A673 (cell line): Measurements from ENCODE around the gene BCL7A. TPM values are rescaled to one million over a fixed set of nuclear protein-coding genes. Genes with fewer than 3 reads are reported as not detected.
A peak's percentile ranks its signal among the peaks of the same experiment; 100 is the strongest.

ENCODE experiments used
- BruUV-seq: library from RNA; stranded (reverse); fragments of 400-500 nt; replicated peaks from 2 replicates; lab custom pipeline; 2021; lab: Mats Ljungman, UMichigan
- CTCF ChIA-PET: fragments of 300-600 bp; sonication (Branson Sonifier 250); formaldehyde crosslinking; loops from one replicate; lab custom pipeline; 2022; ENCODE audit warnings: antibody characterized with exemption; lab: Charles Lee
- POLR2A ChIA-PET: fragments of 300-600 bp; sonication (Branson Sonifier 250); formaldehyde crosslinking; loops from one replicate; lab custom pipeline; 2022; ENCODE audit warnings: antibody characterized with exemption; ENCODE audit not compliant: low non-redundant PET; lab: Charles Lee
- DNase-seq: peaks from one replicate; pipeline ENCODE4 v3.0.0-alpha.2; 2015; ENCODE audit warnings: low spot score
- H3K27ac ChIP-seq: fragments of 200-600 bp; sonication (generic); 2 replicates; pipeline ENCODE4 v1.5.1; 2016; ENCODE audit warnings: mixed run types, low read depth, mild to moderate bottlenecking, mixed read lengths, antibody characterized with exemption, low read length; ENCODE audit not compliant: poor library complexity, severe bottlenecking
- H3K27me3 ChIP-seq: fragments of 200-600 bp; sonication (generic); replicated peaks from 2 replicates; pipeline ENCODE4 v1.6.1; 2017; ENCODE audit warnings: mixed run types, low read depth, mild to moderate bottlenecking, mixed read lengths, antibody characterized with exemption, low read length; ENCODE audit not compliant: insufficient read depth, poor library complexity
- H3K36me3 ChIP-seq: fragments of 200-600 bp; sonication (generic); 2 replicates; pipeline ENCODE4 v1.6.1; 2016; ENCODE audit warnings: mixed run types, mild to moderate bottlenecking, mixed read lengths, antibody characterized with exemption, low read length; ENCODE audit not compliant: insufficient read depth, poor library complexity, severe bottlenecking
- H3K4me1 ChIP-seq: fragments of 200-600 bp; sonication (generic); 2 replicates; pipeline ENCODE4 v1.6.1; 2017; ENCODE audit warnings: mixed run types, mild to moderate bottlenecking, mixed read lengths, antibody characterized with exemption, low read length; ENCODE audit not compliant: insufficient read depth, poor library complexity, severe bottlenecking
- H3K4me3 ChIP-seq: fragments of 200-600 bp; sonication (generic); 2 replicates; pipeline ENCODE4 v1.5.1; 2016; ENCODE audit warnings: low read depth, mixed run types, mild to moderate bottlenecking, mixed read lengths, low read length; ENCODE audit not compliant: poor library complexity, severe bottlenecking
- H3K9me3 ChIP-seq: fragments of 200-600 bp; sonication (generic); 2 replicates; pipeline ENCODE4 v1.6.1; 2016; ENCODE audit warnings: mixed run types, low read depth, mild to moderate bottlenecking, mixed read lengths, antibody characterized with exemption, low read length; ENCODE audit not compliant: poor library complexity, severe bottlenecking
- CTCF ChIP-seq: fragments of 300-800, 200-600 bp; sonication (generic); conservative IDR thresholded peaks from 2 replicates; pipeline ENCODE4 v1.5.1; 2017; ENCODE audit warnings: low read depth, mild to moderate bottlenecking, antibody characterized with exemption, low read length, moderate library complexity, mixed read lengths
- EZH2 ChIP-seq: fragments of 200-600 bp; sonication (generic); IDR thresholded peaks from 2 replicates; pipeline ENCODE4 v1.6.1; 2017; ENCODE audit warnings: borderline replicate concordance, low read depth, mild to moderate bottlenecking, mixed read lengths, antibody characterized with exemption, low read length; ENCODE audit not compliant: poor library complexity, severe bottlenecking
- intact Hi-C: fragments of 100-400 bp; cut with micrococcal nuclease; formaldehyde crosslinking; loops from one replicate; pipeline ENCODE4 v1.10.0; 2022; ENCODE audit not compliant: unreplicated experiment
- total RNA-seq: library from RNA; stranded (reverse); gene quantifications from 2 replicates; pipeline ENCODE4 v1.2.3, GENCODE V29; 2021

Gene BCL7A
- total RNA-seq, 1 experiment from 2014 or later = 40.7 TPM

GRCh38 chr12:122081083-122081696, 59.5 kb downstream of the BCL7A start:
- Histone ChIP-seq H3K9me3 (no peaks in the 10 kb centered on the region), H3K36me3 (no peaks in the 10 kb centered on the region), H3K4me1 (peaks cover 30% of the 10 kb centered on the region), H3K4me3 (peak overlapping the region; percentile 68), H3K27ac (no peak overlapping the region), H3K27me3 (no peaks in the 10 kb centered on the region)
- intact Hi-C loops = no loop called here
- no peak for DNase-seq
- TF ChIP-seq EZH2 (no peak), CTCF (no peak)
- POLR2A ChIA-PET = interaction anchor here (0.5 kb wide), 1 partner anchor 210 kb away, joined by 4 read pairs; no protein-coding TSS in a partner anchor
- CTCF ChIA-PET = interaction anchor here (1.2 kb wide), 1 partner anchor 27 kb away, joined by 3 read pairs; no protein-coding TSS in a partner anchor
- no TSS peak for BruUV-seq

GRCh38 chr12:122081697-122082221, 60.1 kb downstream of the BCL7A start:
- peaks cover 30% of the 10 kb centered on the region for H3K4me1 ChIP-seq
- H3K4me3 ChIP-seq = peak overlapping the region; percentile 4
- ChIA-PET CTCF (no interaction called here), POLR2A (no interaction called here)
- peak; percentile 65 for DNase-seq
- H3K27me3 ChIP-seq = no peaks in the 10 kb centered on the region
- intact Hi-C loops = no loop called here
- BruUV-seq = no TSS peak
- no peaks in the 10 kb centered on the region for H3K36me3 ChIP-seq
- H3K27ac ChIP-seq = peak overlapping the region; percentile 20
- no peak for TF ChIP-seq EZH2
- TF ChIP-seq CTCF = no peak
- H3K9me3 ChIP-seq = no peaks in the 10 kb centered on the region

GRCh38 chr12:122082621-122083356, 61.1 kb downstream of the BCL7A start:
- intact Hi-C loops = no loop called here
- POLR2A ChIA-PET = no interaction called here
- H3K36me3 ChIP-seq = no peaks in the 10 kb centered on the region

More at GRCh38 chr12:122082621-122083356, 61.1 kb downstream of the BCL7A start:
- Histone ChIP-seq H3K27ac (no peak overlapping the region), H3K4me3 (no peak overlapping the region), H3K27me3 (no peaks in the 10 kb centered on the region), H3K9me3 (no peaks in the 10 kb centered on the region), H3K4me1 (peaks cover 30% of the 10 kb centered on the region)
- no peak for TF ChIP-seq CTCF
- no peak for TF ChIP-seq EZH2
- CTCF ChIA-PET = no interaction called here
- no TSS peak for BruUV-seq
- DNase-seq = no peak
